SK-N-SH treated with all-trans-retinoic acid at 6 μM for 48 hours (cell line): ENCODE data around the gene RASL11B.

Experiments used
- ATAC-seq: fragments of 200-7000 bp; cut with Tn5 transposase; 3 replicates; pipeline ENCODE4 v1.9.1; 2020; ENCODE audit warnings: mild to moderate bottlenecking, moderate library complexity
- ARNTL ChIP-seq: fragments of 450-650 bp; formaldehyde crosslinking; IDR thresholded peaks from 2 replicates; pipeline ENCODE4 v1.5.0; 2020; ENCODE audit warnings: low read depth, mild to moderate bottlenecking, moderate library complexity, borderline replicate concordance
- CSDC2 ChIP-seq: fragments of 250-450 bp; sonication (Bioruptor Pico); IDR thresholded peaks from 2 replicates; pipeline ENCODE4 v1.5.0; 2020; ENCODE audit warnings: mild to moderate bottlenecking, moderate library complexity
- CSRNP3 ChIP-seq: fragments of 250-450 bp; sonication (Bioruptor Pico); IDR thresholded peaks from 2 replicates; pipeline ENCODE4 v1.5.1; 2021; ENCODE audit warnings: mild to moderate bottlenecking, moderate library complexity
- ESRRG ChIP-seq: fragments of 250-450 bp; sonication (Bioruptor Pico); IDR thresholded peaks from 2 replicates; pipeline ENCODE4 v1.6.1; 2021; ENCODE audit warnings: mild to moderate bottlenecking
- GLIS3 ChIP-seq: fragments of 250-450 bp; sonication (Bioruptor Pico); IDR thresholded peaks from 2 replicates; pipeline ENCODE4 v1.5.0; 2020; ENCODE audit warnings: mild to moderate bottlenecking, moderate library complexity
- ISL1 ChIP-seq: fragments of 250-450 bp; sonication (Bioruptor Pico); IDR thresholded peaks from 2 replicates; pipeline ENCODE4 v2.1.2; 2022; ENCODE audit warnings: mild to moderate bottlenecking, moderate library complexity
- OSR1 ChIP-seq: fragments of 250-450 bp; sonication (Bioruptor Pico); IDR thresholded peaks from 2 replicates; pipeline ENCODE4 v1.8.0; 2022; ENCODE audit warnings: moderate library complexity, mild to moderate bottlenecking, inconsistent platforms
- PATZ1 ChIP-seq: fragments of 250-450 bp; sonication (Bioruptor Pico); IDR thresholded peaks from 2 replicates; pipeline ENCODE4 v1.8.0; 2020; ENCODE audit warnings: mild to moderate bottlenecking, moderate library complexity, borderline replicate concordance
- POU6F1 ChIP-seq: fragments of 250-450 bp; sonication (Bioruptor Pico); IDR thresholded peaks from 2 replicates; pipeline ENCODE4 v1.8.0; 2021; ENCODE audit warnings: low read depth, mild to moderate bottlenecking, moderate library complexity, borderline replicate concordance
- RARB ChIP-seq: fragments of 250-450 bp; sonication (Bioruptor Pico); IDR thresholded peaks from 2 replicates; pipeline ENCODE4 v1.8.0; 2021; ENCODE audit warnings: mild to moderate bottlenecking, moderate library complexity
- SNAI2 ChIP-seq: fragments of 250-450 bp; sonication (Bioruptor Pico); IDR thresholded peaks from 2 replicates; pipeline ENCODE4 v1.5.0; 2020; ENCODE audit warnings: mild to moderate bottlenecking, moderate library complexity
- TOX ChIP-seq: fragments of 250-450 bp; sonication (Bioruptor Pico); IDR thresholded peaks from 2 replicates; pipeline ENCODE4 v1.8.0; 2021; ENCODE audit warnings: mild to moderate bottlenecking, moderate library complexity, borderline replicate concordance
- TSHZ2 ChIP-seq: fragments of 250-450 bp; sonication (Bioruptor Pico); IDR thresholded peaks from 2 replicates; pipeline ENCODE4 v1.5.0; 2020; ENCODE audit warnings: mild to moderate bottlenecking, moderate library complexity
- ZC3H10 ChIP-seq: fragments of 250-450 bp; sonication (Bioruptor Pico); IDR thresholded peaks from 2 replicates; pipeline ENCODE4 v1.5.1; 2021; ENCODE audit warnings: mild to moderate bottlenecking, moderate library complexity
- ZFP3 ChIP-seq: fragments of 250-450 bp; sonication (Bioruptor Pico); IDR thresholded peaks from 2 replicates; pipeline ENCODE4 v1.5.0; 2020; ENCODE audit warnings: mild to moderate bottlenecking, moderate library complexity
- ZFP30 ChIP-seq: fragments of 450-650 bp; formaldehyde crosslinking; IDR thresholded peaks from 2 replicates; pipeline ENCODE4 v1.5.0; 2022; ENCODE audit warnings: mild to moderate bottlenecking, moderate library complexity
- ZNF8 ChIP-seq: fragments of 450-650 bp; formaldehyde crosslinking; IDR thresholded peaks from 2 replicates; pipeline ENCODE4 v1.5.0; 2020; ENCODE audit warnings: mild to moderate bottlenecking, moderate library complexity

RASL11B gene

GRCh38 chr4:52836120-52836519 is 26.0 kb upstream of the RASL11B start:
- TF ChIP-seq POU6F1 (CRISPR knock-in tag) (no peak), GLIS3 (no peak), SNAI2 (CRISPR knock-in tag) (no peak), ZFP30 (CRISPR knock-in tag) (no peak), RARB (no peak), ZC3H10 (CRISPR knock-in tag) (no peak), ZNF8 (CRISPR knock-in tag) (no peak), PATZ1 (CRISPR knock-in tag) (no peak), ARNTL (CRISPR knock-in tag) (no peak), ISL1 (CRISPR knock-in tag) (no peak), ESRRG (CRISPR knock-in tag) (no peak)

GRCh38 chr4:52836678-52837077 is 25.4 kb upstream of the RASL11B start:
- ATAC-seq, result no peak
- TF ChIP-seq CSDC2 (CRISPR knock-in tag) (no peak), TOX (no peak), GLIS3 (no peak), TSHZ2 (CRISPR knock-in tag) (no peak), ZFP30 (CRISPR knock-in tag) (no peak), RARB (no peak), SNAI2 (CRISPR knock-in tag) (no peak), OSR1 (CRISPR knock-in tag) (no peak), ZNF8 (CRISPR knock-in tag) (no peak)

More at GRCh38 chr4:52836120-52836519, 26.0 kb upstream of the RASL11B start:
- no peak for ATAC-seq

- ATAC-seq, result peak; percentile 71
- TF ChIP-seq ISL1 (CRISPR knock-in tag) (peak; percentile 35; the same call in 1 of the 2 replicates), ARNTL (CRISPR knock-in tag) (no peak), ZFP3 (CRISPR knock-in tag) (no peak), CSRNP3 (CRISPR knock-in tag) (no peak), PATZ1 (CRISPR knock-in tag) (no peak)
Observed at GRCh38 chr4:52837716-52838558, 24.2 kb upstream of the RASL11B start.
